B cell (primary cell): Measurements from ENCODE around the gene TMOD2. TPM values are rescaled to one million over a fixed set of nuclear protein-coding genes. Genes with fewer than 3 reads are reported as not detected.

Experiments
- ATAC-seq: fragments of 200-7000 bp; cut with Tn5 transposase; one replicate; pipeline ENCODE4 v1.10.0; 2021; ENCODE audit warnings: low read depth, mild to moderate bottlenecking, moderate number of reproducible peaks, moderate library complexity
- CTCF ChIA-PET: fragments of 350-600 bp; sonication (Branson Sonifier 250); formaldehyde crosslinking; loops from one replicate; lab custom pipeline; 2021; ENCODE audit warnings: antibody characterized with exemption, inconsistent platforms; lab: Charles Lee
- POLR2A ChIA-PET: fragments of 350-600 bp; sonication (Branson Sonifier 250); formaldehyde crosslinking; loops from one replicate; lab custom pipeline; 2021; ENCODE audit warnings: antibody characterized with exemption; lab: Charles Lee
- DNase-seq: peaks from one replicate; pipeline ENCODE4 v3.0.0; 2013
- H2AFZ ChIP-seq: 2 replicates; pipeline ENCODE4 v1.6.1; 2012; ENCODE audit warnings: mild to moderate bottlenecking, low read depth, low read length; ENCODE audit not compliant: insufficient read depth, poor library complexity, severe bottlenecking
- H3K27ac ChIP-seq, 2 donors: 1 replicate in 1 of 2; 2 replicates in 1 of 2; pipeline ENCODE4 v1.5.1; 2012 to 2013; ENCODE audit warnings: low read length in 2 of 2, mild to moderate bottlenecking in 2 of 2, moderate library complexity in 1 of 2
- H3K27me3 ChIP-seq, 4 experiments: fragments of 200-600 bp in 1 of 4; sonication (generic) in 1 of 4; replicated peaks in 1 of 4; 1 replicate in 2 of 4; 2 replicates in 2 of 4; pipeline versions ENCODE4 v1.6.1 to v1.7.0; 2013 to 2016; ENCODE audit warnings: low read length in 3 of 4, mild to moderate bottlenecking in 2 of 4, mixed read lengths in 1 of 4, moderate library complexity in 1 of 4; ENCODE audit not compliant: insufficient read depth in 4 of 4, control insufficient read depth in 3 of 4; ENCODE audit errors: control extremely low read depth in 1 of 4
- H3K36me3 ChIP-seq, 2 experiments: replicated peaks in 1 of 2; 1 replicate in 1 of 2; 2 replicates in 1 of 2; pipeline versions ENCODE4 v1.6.1 to v1.7.1; 2013; ENCODE audit warnings: low read length in 1 of 2; ENCODE audit not compliant: insufficient read depth in 2 of 2, control insufficient read depth in 1 of 2; ENCODE audit errors: control extremely low read depth in 1 of 2, extremely low read depth in 1 of 2
- H3K4me1 ChIP-seq, 2 donors: fragments of 200-600 bp in 1 of 2; sonication (generic) in 1 of 2; 1 replicate in 1 of 2; 2 replicates in 1 of 2; pipeline versions ENCODE4 v1.5.1 to v1.6.1; 2013 to 2017; ENCODE audit warnings: low read length in 2 of 2; ENCODE audit not compliant: control insufficient read depth in 2 of 2, insufficient read depth in 2 of 2
- H3K4me2 ChIP-seq: replicated peaks from 2 replicates; pipeline ENCODE3; 2012; ENCODE audit warnings: mild to moderate bottlenecking, low read depth, low read length; ENCODE audit not compliant: poor library complexity, severe bottlenecking
- H3K4me3 ChIP-seq, 5 experiments: fragments of 200-600 bp in 1 of 5; sonication (generic) in 1 of 5; 1 replicate in 3 of 5; 2 replicates in 2 of 5; pipeline versions ENCODE4 v1.5.1 to v1.7.0; 2011 to 2016; ENCODE audit warnings: low read length in 4 of 5, mild to moderate bottlenecking in 4 of 5, low read depth in 2 of 5, control low read depth in 1 of 5, moderate library complexity in 1 of 5; ENCODE audit not compliant: insufficient read depth in 1 of 5; ENCODE audit errors: control extremely low read depth in 1 of 5, extremely low read depth in 1 of 5
- H3K79me2 ChIP-seq: fragments of 200-600 bp; sonication (generic); one replicate; pipeline ENCODE4 v1.6.0; 2016; ENCODE audit warnings: low read length; ENCODE audit not compliant: control insufficient read depth, insufficient read depth
- H3K9ac ChIP-seq: fragments of 200-600 bp; sonication (generic); 2 replicates; pipeline ENCODE4 v1.6.1; 2017; ENCODE audit warnings: mild to moderate bottlenecking, low read length, moderate library complexity
- H3K9me3 ChIP-seq, 3 donors: one replicate each; pipeline versions ENCODE4 v1.6.1 to v1.7.1; 2013; ENCODE audit warnings: low read length in 2 of 3; ENCODE audit not compliant: control insufficient read depth in 2 of 3, insufficient read depth in 1 of 3; ENCODE audit errors: control extremely low read depth in 1 of 3
- H4K20me1 ChIP-seq: 2 replicates; pipeline ENCODE4 v1.6.0; 2012; ENCODE audit warnings: mild to moderate bottlenecking, low read length; ENCODE audit not compliant: insufficient read depth, control insufficient read depth, poor library complexity, severe bottlenecking
- H3K27ac Mint-ChIP-seq: one replicate; pipeline ENCODE4 v1.8.0; 2021; ENCODE audit warnings: mixed read lengths
- H3K27me3 Mint-ChIP-seq: one replicate; pipeline ENCODE4 v1.8.0; 2021; ENCODE audit warnings: mixed read lengths
- H3K4me1 Mint-ChIP-seq: one replicate; pipeline ENCODE4 v1.8.0; 2021; ENCODE audit warnings: mixed read lengths
- H3K4me3 Mint-ChIP-seq: one replicate; pipeline ENCODE4 v1.8.0; 2021; ENCODE audit warnings: mixed read lengths
- H3K9me3 Mint-ChIP-seq: one replicate; pipeline ENCODE4 v1.8.0; 2022; ENCODE audit warnings: mixed read lengths; ENCODE audit not compliant: insufficient read depth
- CTCF ChIP-seq: fragments of 200-600 bp; IDR thresholded peaks from one replicate; pipeline ENCODE4 v1.8.0; 2022; ENCODE audit warnings: antibody characterized with exemption, mild to moderate bottlenecking
- EZH2 ChIP-seq: IDR thresholded peaks from 2 replicates; pipeline ENCODE4 v1.6.1; 2012; ENCODE audit warnings: borderline replicate concordance, low read depth, mild to moderate bottlenecking, moderate library complexity, low read length; ENCODE audit not compliant: insufficient read depth, poor library complexity, severe bottlenecking
- WGBS: methylation state at CpG from one replicate; pipeline ENCODE4 v1.1.5; 2013; ENCODE audit warnings: missing lambda C conversion rate; ENCODE audit not compliant: insufficient coverage; 5-methylcytosine and 5-hydroxymethylcytosine counted together
- intact Hi-C: fragments of 100-400 bp; cut with micrococcal nuclease; formaldehyde crosslinking; loops from one replicate; pipeline ENCODE4 v1.10.0; 2022
- polyA plus RNA-seq: library from polyadenylated mRNA; depleted of rRNA; stranded (reverse); fragments of >200 nt; gene quantifications from 2 replicates; pipeline ENCODE4 v1.2.3, GENCODE V29; 2012
- total RNA-seq, 2 donors: library from RNA; stranded (reverse); fragments of 120-200 nt in 1 of 2; gene quantifications; 1 replicate in 1 of 2; 2 replicates in 1 of 2; pipeline versions ENCODE4 v1.2.3 to v1.2.4, GENCODE V29; 2013 to 2022

TMOD2 gene
- total and polyA plus RNA-seq, 2 donors (not counting 1 experiment from before 2014, with no cell fraction given) = 5.7 to 25.9 TPM

- Histone ChIP-seq H3K4me2 (no peak overlapping the region), H3K9ac (no peak overlapping the region), H3K79me2 (peaks cover 50% of the 10 kb centered on the region), H3K4me3 (no peak overlapping the region), H2AFZ (no peak overlapping the region), H3K9me3 (no peaks in the 10 kb centered on the region), H4K20me1 (no peaks in the 10 kb centered on the region), H3K36me3 (peaks cover 0 to 9% of the 10 kb centered on the region in 2 experiments), H3K27me3 (no peaks in the 10 kb centered on the region), H3K4me1 (peaks cover 31 to 36% of the 10 kb centered on the region in 2 donors), H3K27ac (peak overlapping the region in 1 of 2 donors; percentile 87)
- no peak for ATAC-seq
- intact Hi-C loops = loop anchor here (5.0 to 10.0 kb wide), 2 partner anchors 832 to 936 kb away; partner anchors contain the start of genes AP4E1 and ATOSA
- no peak for DNase-seq
- TF ChIP-seq EZH2 (no peak), CTCF (no peak)
- no peaks in the 10 kb centered on the region for H3K9me3 Mint-ChIP-seq
- POLR2A ChIA-PET = no interaction called here
- H3K4me1 Mint-ChIP-seq = peaks cover 39% of the 10 kb centered on the region
- peak overlapping the region; percentile 84 for H3K27ac Mint-ChIP-seq
- peak overlapping the region; percentile 50 for H3K4me3 Mint-ChIP-seq
- CTCF ChIA-PET = interaction anchor here (0.6 to 10.8 kb wide), 4 partner anchors 13 to 90 kb away, joined by 4 to 133 read pairs (median 52); no protein-coding TSS in a partner anchor
- no peaks in the 10 kb centered on the region for H3K27me3 Mint-ChIP-seq
- WGBS = no CpG with 5 or more reads among the region's 2 CpGs
Measured at GRCh38 chr15:51739061-51739712, 12.2 kb upstream of the TMOD2 start.

- no peaks in the 10 kb centered on the region for H3K27me3 Mint-ChIP-seq
- no peak for ATAC-seq
Measured at GRCh38 chr15:51749307-51749706, 2.1 kb upstream of the TMOD2 start.

More at GRCh38 chr15:51749307-51749706, 2.1 kb upstream of the TMOD2 start:
- no peaks in the 10 kb centered on the region for H3K27me3 ChIP-seq
- peaks cover 22% of the 10 kb centered on the region for H3K79me2 ChIP-seq
- intact Hi-C loops = no loop called here
- 100% methylated on average over 5 of the region's 5 CpGs for WGBS
- TF ChIP-seq CTCF (no peak), EZH2 (no peak)
- peaks cover 9% of the 10 kb centered on the region for H4K20me1 ChIP-seq
- H3K36me3 ChIP-seq = no peaks in the 10 kb centered on the region
- Mint-ChIP-seq H3K4me1 (peaks cover 43% of the 10 kb centered on the region), H3K4me3 (no peak overlapping the region), H3K9me3 (no peaks in the 10 kb centered on the region), H3K27ac (no peak overlapping the region)
- ChIA-PET CTCF (interaction anchor here (1.1 to 3.0 kb wide), 3 partner anchors 13 to 99 kb away, joined by 7 to 10 read pairs (median 7); no protein-coding TSS in a partner anchor), POLR2A (no interaction called here)
- H3K4me2 ChIP-seq = no peak overlapping the region
- no peak overlapping the region for H3K4me3 ChIP-seq
- no peak overlapping the region for H2AFZ ChIP-seq
- DNase-seq = no peak
- H3K27ac ChIP-seq = no peak overlapping the region
- no peak overlapping the region for H3K9ac ChIP-seq
- peaks cover 14 to 24% of the 10 kb centered on the region in 2 donors for H3K4me1 ChIP-seq
- H3K9me3 ChIP-seq = no peaks in the 10 kb centered on the region
